DOHH2 (cell line): ENCODE measurements around the gene HK2.

ENCODE experiments used
- EZH2phosphoT487 ChIP-seq: fragments of 200-600 bp; sonication (generic); IDR thresholded peaks from 2 replicates; pipeline ENCODE4 v1.6.1; 2017; ENCODE audit warnings: borderline replicate concordance, mild to moderate bottlenecking, antibody characterized with exemption, low read length, moderate library complexity, mixed read lengths
- TF ChIP-seq, protein P1 (sequence below): fragments of 200-600 bp; sonication (generic); IDR thresholded peaks from one replicate; pipeline ENCODE4 v1.5.1; 2014; ENCODE audit warnings: antibody characterized with exemption, mild to moderate bottlenecking, low read depth, low read length; ENCODE audit not compliant: poor library complexity, severe bottlenecking

DNA sequence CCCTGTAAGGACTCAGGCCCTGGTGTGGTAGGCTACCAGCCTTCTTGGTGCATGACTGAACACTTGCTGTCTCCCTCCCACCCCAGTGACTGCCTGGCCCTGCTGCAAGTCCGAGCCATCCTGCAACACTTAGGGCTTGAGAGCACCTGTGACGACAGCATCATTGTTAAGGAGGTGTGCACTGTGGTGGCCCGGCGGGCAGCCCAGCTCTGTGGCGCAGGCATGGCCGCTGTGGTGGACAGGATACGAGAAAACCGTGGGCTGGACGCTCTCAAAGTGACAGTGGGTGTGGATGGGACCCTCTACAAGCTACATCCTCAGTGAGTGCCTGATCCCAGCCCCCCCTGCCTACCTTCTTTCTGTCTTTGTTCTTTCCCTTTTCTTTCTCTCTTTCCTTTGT lies 55.2 kb downstream of the HK2 start:
- TF ChIP-seq, protein P1, sequence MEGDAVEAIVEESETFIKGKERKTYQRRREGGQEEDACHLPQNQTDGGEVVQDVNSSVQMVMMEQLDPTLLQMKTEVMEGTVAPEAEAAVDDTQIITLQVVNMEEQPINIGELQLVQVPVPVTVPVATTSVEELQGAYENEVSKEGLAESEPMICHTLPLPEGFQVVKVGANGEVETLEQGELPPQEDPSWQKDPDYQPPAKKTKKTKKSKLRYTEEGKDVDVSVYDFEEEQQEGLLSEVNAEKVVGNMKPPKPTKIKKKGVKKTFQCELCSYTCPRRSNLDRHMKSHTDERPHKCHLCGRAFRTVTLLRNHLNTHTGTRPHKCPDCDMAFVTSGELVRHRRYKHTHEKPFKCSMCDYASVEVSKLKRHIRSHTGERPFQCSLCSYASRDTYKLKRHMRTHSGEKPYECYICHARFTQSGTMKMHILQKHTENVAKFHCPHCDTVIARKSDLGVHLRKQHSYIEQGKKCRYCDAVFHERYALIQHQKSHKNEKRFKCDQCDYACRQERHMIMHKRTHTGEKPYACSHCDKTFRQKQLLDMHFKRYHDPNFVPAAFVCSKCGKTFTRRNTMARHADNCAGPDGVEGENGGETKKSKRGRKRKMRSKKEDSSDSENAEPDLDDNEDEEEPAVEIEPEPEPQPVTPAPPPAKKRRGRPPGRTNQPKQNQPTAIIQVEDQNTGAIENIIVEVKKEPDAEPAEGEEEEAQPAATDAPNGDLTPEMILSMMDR, result no peak
- no peak for TF ChIP-seq EZH2phosphoT487
